Measurements from ENCODE around the gene PXMP4.
"Not testable (repeated sequence)": the region's sequence is repeated elsewhere in the genome, so short reads cannot be mapped to it uniquely, and the experiment has no call there.

Gene PXMP4

DNA sequence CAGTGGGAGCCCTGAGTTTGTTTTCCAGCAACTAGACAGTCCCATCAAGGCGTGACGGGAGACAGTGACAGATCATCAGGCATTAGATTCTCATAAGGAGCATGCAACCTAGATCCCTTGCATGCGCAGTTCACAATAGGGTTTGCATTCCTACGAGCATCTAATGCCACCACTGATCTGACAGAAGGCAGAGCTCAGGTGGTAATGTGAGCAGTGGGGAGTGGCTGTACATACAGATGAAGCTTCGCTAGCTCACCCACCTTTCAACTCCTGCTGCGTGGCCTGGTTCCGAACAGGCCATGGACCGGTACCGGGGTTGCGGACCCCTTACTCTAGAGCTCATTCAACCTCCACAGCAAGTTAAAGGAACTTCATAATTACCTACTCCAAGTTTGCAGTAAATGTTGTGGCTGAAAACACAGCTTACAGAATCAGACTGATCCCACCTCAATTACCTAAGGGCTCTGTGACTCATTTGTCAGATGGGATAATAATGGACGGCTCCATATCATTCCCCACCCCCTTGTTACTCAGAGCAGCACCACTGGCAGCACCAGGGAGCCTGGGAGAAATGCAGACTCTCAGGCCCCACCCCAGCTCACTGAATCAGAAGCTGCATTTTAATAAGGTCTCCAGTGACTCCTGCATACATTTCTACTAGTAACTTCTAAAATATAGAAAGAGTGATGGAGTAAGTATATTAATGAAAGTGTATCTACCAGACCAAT, 15.7 kb downstream of the PXMP4 start:
- H3K36me3 ChIP-seq (ENCODE audit: control insufficient read depth, insufficient read depth, low read length) = no peaks in the 10 kb centered on the region
- H2AFZ ChIP-seq = no peak overlapping the region
- no peak overlapping the region for H3K27ac ChIP-seq
- H3K4me3 ChIP-seq (ENCODE audit: low read depth, low read length) = no peak overlapping the region
- H3K4me1 ChIP-seq = peaks cover 3% of the 10 kb centered on the region
- TF ChIP-seq, protein P1, sequence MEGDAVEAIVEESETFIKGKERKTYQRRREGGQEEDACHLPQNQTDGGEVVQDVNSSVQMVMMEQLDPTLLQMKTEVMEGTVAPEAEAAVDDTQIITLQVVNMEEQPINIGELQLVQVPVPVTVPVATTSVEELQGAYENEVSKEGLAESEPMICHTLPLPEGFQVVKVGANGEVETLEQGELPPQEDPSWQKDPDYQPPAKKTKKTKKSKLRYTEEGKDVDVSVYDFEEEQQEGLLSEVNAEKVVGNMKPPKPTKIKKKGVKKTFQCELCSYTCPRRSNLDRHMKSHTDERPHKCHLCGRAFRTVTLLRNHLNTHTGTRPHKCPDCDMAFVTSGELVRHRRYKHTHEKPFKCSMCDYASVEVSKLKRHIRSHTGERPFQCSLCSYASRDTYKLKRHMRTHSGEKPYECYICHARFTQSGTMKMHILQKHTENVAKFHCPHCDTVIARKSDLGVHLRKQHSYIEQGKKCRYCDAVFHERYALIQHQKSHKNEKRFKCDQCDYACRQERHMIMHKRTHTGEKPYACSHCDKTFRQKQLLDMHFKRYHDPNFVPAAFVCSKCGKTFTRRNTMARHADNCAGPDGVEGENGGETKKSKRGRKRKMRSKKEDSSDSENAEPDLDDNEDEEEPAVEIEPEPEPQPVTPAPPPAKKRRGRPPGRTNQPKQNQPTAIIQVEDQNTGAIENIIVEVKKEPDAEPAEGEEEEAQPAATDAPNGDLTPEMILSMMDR (IDR thresholded peaks at IDR 0.05) = no peak
- no peaks in the 10 kb centered on the region for H3K79me2 ChIP-seq
- H3K4me2 ChIP-seq (ENCODE audit: low read length) = no peak overlapping the region
- H3K27me3 ChIP-seq (ENCODE audit: control insufficient read depth, insufficient read depth, low read length) = no peaks in the 10 kb centered on the region
- no peak overlapping the region for H3K9ac ChIP-seq
- H3K9me3 ChIP-seq (ENCODE audit: control insufficient read depth, low read length) = no peaks in the 10 kb centered on the region

DNA sequence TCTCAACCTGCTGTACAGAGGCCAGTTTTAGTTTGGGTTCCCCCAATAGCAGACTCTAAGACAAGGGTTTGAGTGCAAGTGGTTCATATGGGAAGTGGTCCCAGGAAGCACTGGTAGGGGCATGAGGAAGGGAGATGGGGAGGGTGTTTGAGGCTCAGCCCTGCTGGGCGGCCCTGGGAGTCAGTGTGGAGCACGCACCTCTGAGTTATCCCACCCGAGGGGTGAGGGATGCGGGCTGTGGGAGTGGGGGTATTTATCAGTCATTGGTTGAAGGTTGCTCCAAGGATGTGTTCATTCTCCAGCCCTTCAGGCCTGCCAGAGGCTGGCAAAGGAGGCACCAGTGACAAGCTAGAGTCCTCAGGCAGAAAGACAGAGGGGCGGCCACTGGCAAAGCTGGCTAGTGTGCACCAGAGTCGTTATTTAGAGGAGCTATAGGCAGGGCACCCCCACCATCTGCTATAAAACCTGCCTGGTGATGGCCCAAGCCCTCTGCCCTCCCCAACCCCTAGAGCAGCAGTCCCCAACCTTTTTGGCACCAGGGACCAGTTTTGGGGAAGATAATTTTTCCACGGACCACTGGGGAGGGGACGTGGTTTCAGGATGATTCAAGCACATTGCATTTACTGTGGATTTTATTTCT, 16.5 kb downstream of the PXMP4 start:
- Histone ChIP-seq H3K79me2 (no peaks in the 10 kb centered on the region), H3K9ac (no peak overlapping the region), H3K4me2 (ENCODE audit: low read length) (no peak overlapping the region), H3K9me3 (ENCODE audit: control insufficient read depth, low read length) (no peaks in the 10 kb centered on the region), H3K27ac (no peak overlapping the region), H2AFZ (no peak overlapping the region), H3K27me3 (ENCODE audit: control insufficient read depth, insufficient read depth, low read length) (no peaks in the 10 kb centered on the region), H3K4me1 (peaks cover 3% of the 10 kb centered on the region), H3K36me3 (ENCODE audit: control insufficient read depth, insufficient read depth, low read length) (no peaks in the 10 kb centered on the region), H3K4me3 (ENCODE audit: low read depth, low read length) (no peak overlapping the region)
- TF ChIP-seq, protein P1 (IDR thresholded peaks at IDR 0.05) = no peak

DNA sequence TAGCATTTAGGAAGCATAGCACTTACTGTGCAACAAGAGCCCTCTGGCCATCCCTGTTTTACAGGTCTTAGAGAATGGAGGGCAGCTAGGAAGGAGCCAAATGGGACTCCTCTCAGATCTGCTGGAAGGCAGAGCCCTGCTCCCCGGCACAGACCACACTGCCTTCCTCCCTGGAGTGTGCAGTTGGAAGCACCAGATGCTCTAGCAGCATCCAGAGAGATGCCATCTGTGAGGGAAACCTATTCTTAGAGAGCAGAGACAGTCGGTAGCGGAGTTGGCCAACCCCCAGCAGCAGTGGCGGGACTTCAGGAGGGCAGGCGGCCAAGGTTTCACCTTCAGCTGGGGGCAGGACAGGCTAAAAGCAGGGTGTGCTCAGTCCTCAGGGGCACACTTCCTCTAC, 17.2 kb downstream of the PXMP4 start:
- peak overlapping the region; percentile 38 for H2AFZ ChIP-seq
- H3K4me2 ChIP-seq (ENCODE audit: low read length) = no peak overlapping the region

DNA sequence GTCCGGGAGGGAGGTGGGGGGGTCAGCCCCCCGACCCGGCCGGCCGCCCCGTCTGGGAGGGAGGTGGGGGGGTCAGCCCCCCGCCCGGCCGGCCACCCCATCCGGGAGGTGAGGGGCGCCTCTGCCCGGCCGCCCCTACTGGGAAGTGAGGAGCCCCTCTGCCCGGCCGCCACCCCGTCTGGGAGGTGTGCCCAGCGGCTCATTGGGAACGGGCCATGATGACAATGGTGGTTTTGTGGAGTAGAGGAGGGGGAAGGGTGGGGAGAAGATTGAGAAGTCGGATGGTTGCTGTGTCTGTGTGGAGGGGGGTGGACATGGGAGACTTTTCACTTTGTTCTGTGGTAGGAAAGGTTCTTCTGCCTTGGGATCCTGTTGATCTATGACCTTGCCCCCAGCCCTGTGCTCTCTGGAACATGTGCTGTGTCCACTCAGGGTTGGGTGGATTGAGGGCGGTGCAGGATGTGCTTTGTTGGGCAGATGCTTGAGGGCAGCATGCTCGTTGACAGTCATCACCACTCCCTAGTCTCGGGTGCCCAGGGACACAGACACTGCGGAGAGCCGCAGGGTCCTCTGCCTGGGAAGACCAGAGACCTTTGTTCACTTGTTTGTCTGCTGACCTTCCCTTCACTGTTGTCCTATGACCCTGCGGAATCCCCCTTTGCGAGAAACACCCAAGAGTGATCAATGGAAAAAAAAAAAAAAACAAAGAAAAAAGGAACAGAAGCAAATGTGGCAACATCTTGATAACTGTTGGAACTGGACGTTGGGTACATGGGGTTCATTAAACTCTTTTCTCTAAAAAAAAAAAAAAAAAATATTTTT, 18.3 kb downstream of the PXMP4 start:
- H3K27ac ChIP-seq = no peak overlapping the region
- H3K4me2 ChIP-seq (ENCODE audit: low read length) = no peak overlapping the region
- peaks cover 3% of the 10 kb centered on the region for H3K4me1 ChIP-seq
- H3K9me3 ChIP-seq (ENCODE audit: control insufficient read depth, low read length) = no peaks in the 10 kb centered on the region
- TF ChIP-seq, protein P1 (IDR thresholded peaks at IDR 0.05) = no peak
- H3K79me2 ChIP-seq = no peaks in the 10 kb centered on the region
- no peaks in the 10 kb centered on the region for H3K36me3 ChIP-seq (ENCODE audit: control insufficient read depth, insufficient read depth, low read length)
- no peaks in the 10 kb centered on the region for H3K27me3 ChIP-seq (ENCODE audit: control insufficient read depth, insufficient read depth, low read length)
- H2AFZ ChIP-seq = no peak overlapping the region
- H3K4me3 ChIP-seq (ENCODE audit: low read depth, low read length) = no peak overlapping the region
- H3K9ac ChIP-seq = no peak overlapping the region

More for the DNA sequence above, 17.2 kb downstream of the PXMP4 start:
- Histone ChIP-seq H3K4me1 (peaks cover 3% of the 10 kb centered on the region), H3K27ac (no peak overlapping the region), H3K36me3 (ENCODE audit: control insufficient read depth, insufficient read depth, low read length) (no peaks in the 10 kb centered on the region), H3K79me2 (no peaks in the 10 kb centered on the region), H3K4me3 (ENCODE audit: low read depth, low read length) (no peak overlapping the region), H3K9me3 (ENCODE audit: control insufficient read depth, low read length) (no peaks in the 10 kb centered on the region), H3K27me3 (ENCODE audit: control insufficient read depth, insufficient read depth, low read length) (no peaks in the 10 kb centered on the region), H3K9ac (no peak overlapping the region)
- TF ChIP-seq, protein P1 (IDR thresholded peaks at IDR 0.05) = no peak

DNA sequence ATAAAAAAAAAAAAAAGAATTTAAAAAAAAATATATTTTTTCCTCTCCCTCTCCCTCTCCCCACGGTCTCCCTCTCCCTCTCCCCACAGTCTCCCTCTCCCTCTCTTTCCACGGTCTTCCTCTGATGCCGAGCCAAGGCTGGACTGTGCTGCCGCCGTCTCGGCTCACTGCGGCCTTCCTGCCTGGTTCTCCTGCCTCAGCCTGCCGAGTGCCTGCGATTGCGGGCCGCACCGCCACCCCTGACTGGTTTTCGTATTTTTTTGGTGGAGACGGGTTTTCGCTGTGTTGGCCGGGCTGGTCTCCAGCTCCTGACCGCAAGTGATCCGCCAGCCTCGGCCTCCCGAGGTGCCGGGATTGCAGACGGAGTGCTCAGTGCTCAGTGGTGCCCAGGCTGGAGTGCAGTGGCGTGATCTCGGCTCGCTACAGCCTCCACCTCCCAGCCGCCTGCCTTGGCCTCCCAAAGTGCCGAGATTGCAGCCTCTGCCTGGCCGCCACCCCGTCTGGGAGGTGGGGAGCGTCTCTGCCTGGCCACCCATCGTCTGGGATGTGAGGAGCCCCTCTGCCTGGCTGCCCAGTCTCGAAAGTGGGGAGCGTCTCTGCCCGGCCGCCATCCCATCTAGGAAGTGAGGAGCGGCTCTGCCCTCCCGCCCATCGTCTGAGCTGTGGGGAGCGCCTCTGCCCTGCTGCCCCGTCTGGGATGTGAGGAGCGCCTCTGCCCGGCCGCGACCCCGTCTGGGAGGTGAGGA, 19.2 kb downstream of the PXMP4 start:
- H3K9ac ChIP-seq; H3K4me1 ChIP-seq; H2AFZ ChIP-seq; H3K36me3 ChIP-seq (ENCODE audit: control insufficient read depth, insufficient read depth, low read length); H3K27me3 ChIP-seq (ENCODE audit: control insufficient read depth, insufficient read depth, low read length); H3K9me3 ChIP-seq (ENCODE audit: control insufficient read depth, low read length); H3K27ac ChIP-seq; H3K4me2 ChIP-seq (ENCODE audit: low read length); H3K4me3 ChIP-seq (ENCODE audit: low read depth, low read length); H3K79me2 ChIP-seq: not testable (repeated sequence)

DNA sequence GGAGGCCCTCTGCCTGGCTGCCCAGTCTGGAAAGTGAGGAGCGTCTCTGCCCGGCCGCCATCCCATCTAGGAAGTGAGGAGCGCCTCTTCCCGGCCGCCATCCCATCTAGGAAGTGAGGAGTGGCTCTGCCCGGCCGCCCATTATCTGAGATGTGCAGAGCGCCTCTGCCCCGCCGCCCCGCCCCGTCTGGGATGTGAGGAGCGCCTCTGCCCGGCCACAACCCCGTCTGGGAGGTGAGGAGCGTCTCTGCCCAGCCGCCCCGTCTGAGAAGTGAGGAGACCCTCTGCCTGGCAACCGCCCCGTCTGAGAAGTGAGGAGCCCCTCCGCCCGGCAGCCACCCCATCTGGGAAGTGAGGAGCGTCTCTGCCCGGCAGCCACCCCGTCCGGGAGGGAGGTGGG, 21.1 kb downstream of the PXMP4 start:
- H3K79me2 ChIP-seq; H3K27me3 ChIP-seq (ENCODE audit: control insufficient read depth, insufficient read depth, low read length); H3K27ac ChIP-seq; H3K9ac ChIP-seq; H2AFZ ChIP-seq; H3K4me2 ChIP-seq (ENCODE audit: low read length); H3K4me1 ChIP-seq; H3K36me3 ChIP-seq (ENCODE audit: control insufficient read depth, insufficient read depth, low read length); H3K9me3 ChIP-seq (ENCODE audit: control insufficient read depth, low read length); H3K4me3 ChIP-seq (ENCODE audit: low read depth, low read length): not testable (repeated sequence)
